ENCODE measurements around the gene EMD. TPM values are rescaled to one million over a fixed set of nuclear protein-coding genes. Genes with fewer than 3 reads are reported as not detected.

Gene EMD
- total and polyA plus RNA-seq, 2 of the 13 experiments (the other 11 are each of a cell fraction or from before 2014, with no cell fraction given): 14.5 to 14.9 TPM

GRCh38 chrX:154369449-154370299, 9.4 kb upstream of the EMD start (continued):
- TF ChIP-seq, protein P1, sequence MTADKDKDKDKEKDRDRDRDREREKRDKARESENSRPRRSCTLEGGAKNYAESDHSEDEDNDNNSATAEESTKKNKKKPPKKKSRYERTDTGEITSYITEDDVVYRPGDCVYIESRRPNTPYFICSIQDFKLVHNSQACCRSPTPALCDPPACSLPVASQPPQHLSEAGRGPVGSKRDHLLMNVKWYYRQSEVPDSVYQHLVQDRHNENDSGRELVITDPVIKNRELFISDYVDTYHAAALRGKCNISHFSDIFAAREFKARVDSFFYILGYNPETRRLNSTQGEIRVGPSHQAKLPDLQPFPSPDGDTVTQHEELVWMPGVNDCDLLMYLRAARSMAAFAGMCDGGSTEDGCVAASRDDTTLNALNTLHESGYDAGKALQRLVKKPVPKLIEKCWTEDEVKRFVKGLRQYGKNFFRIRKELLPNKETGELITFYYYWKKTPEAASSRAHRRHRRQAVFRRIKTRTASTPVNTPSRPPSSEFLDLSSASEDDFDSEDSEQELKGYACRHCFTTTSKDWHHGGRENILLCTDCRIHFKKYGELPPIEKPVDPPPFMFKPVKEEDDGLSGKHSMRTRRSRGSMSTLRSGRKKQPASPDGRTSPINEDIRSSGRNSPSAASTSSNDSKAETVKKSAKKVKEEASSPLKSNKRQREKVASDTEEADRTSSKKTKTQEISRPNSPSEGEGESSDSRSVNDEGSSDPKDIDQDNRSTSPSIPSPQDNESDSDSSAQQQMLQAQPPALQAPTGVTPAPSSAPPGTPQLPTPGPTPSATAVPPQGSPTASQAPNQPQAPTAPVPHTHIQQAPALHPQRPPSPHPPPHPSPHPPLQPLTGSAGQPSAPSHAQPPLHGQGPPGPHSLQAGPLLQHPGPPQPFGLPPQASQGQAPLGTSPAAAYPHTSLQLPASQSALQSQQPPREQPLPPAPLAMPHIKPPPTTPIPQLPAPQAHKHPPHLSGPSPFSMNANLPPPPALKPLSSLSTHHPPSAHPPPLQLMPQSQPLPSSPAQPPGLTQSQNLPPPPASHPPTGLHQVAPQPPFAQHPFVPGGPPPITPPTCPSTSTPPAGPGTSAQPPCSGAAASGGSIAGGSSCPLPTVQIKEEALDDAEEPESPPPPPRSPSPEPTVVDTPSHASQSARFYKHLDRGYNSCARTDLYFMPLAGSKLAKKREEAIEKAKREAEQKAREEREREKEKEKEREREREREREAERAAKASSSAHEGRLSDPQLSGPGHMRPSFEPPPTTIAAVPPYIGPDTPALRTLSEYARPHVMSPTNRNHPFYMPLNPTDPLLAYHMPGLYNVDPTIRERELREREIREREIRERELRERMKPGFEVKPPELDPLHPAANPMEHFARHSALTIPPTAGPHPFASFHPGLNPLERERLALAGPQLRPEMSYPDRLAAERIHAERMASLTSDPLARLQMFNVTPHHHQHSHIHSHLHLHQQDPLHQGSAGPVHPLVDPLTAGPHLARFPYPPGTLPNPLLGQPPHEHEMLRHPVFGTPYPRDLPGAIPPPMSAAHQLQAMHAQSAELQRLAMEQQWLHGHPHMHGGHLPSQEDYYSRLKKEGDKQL (CRISPR knock-in tag; IDR thresholded peaks at IDR 0.05; ENCODE audit: low read depth): no peak
- TF ChIP-seq MXI1 (IDR thresholded peaks at IDR 0.05; ENCODE audit: borderline replicate concordance, low read depth, low read length) (peak; percentile 36; the same call in 1 of the 3 replicates), GATAD2A (CRISPR knock-in tag; IDR thresholded peaks at IDR 0.05) (0 out of 2 replicates have a peak, but pooled peaks have one; percentile 17), ZNF784 (CRISPR knock-in tag; IDR thresholded peaks at IDR 0.05; ENCODE audit: borderline replicate concordance) (no peak), ZNF383 (CRISPR knock-in tag; IDR thresholded peaks at IDR 0.05; ENCODE audit: borderline replicate concordance) (no peak), FOXP4 (CRISPR knock-in tag; IDR thresholded peaks at IDR 0.05) (0 out of 2 replicates have a peak, but pooled peaks have one; percentile 9), SP4 (CRISPR knock-in tag; IDR thresholded peaks at IDR 0.05) (0 out of 2 replicates have a peak, but pooled peaks have one; percentile 27), FOXO1 (CRISPR knock-in tag; IDR thresholded peaks at IDR 0.05) (no peak), THAP11 (CRISPR knock-in tag; IDR thresholded peaks at IDR 0.05) (no peak), EP300 (IDR thresholded peaks at IDR 0.05; ENCODE audit: low read depth in 2 of 2, low read length in 2 of 2) (0 out of 4 replicates have a peak, but pooled peaks of 1 of the 2 experiments have one; percentile 20), EP300 (CRISPR knock-in tag; IDR thresholded peaks at IDR 0.05; ENCODE audit: borderline replicate concordance) (no peak), SRSF9 (IDR thresholded peaks at IDR 0.05; ENCODE audit: borderline replicate concordance, insufficient read depth, low read depth, low read length, poor library complexity, severe bottlenecking) (no peak), POLR2G (IDR thresholded peaks at IDR 0.05; ENCODE audit: low read depth, low read length) (peak; percentile 7; the same call in 1 of the 2 replicates), ELF1 (CRISPR knock-in tag; IDR thresholded peaks at IDR 0.05) (no peak), PAWR (CRISPR knock-in tag; IDR thresholded peaks at IDR 0.05; ENCODE audit: borderline replicate concordance) (no peak)
- TF ChIP-seq, protein P2, sequence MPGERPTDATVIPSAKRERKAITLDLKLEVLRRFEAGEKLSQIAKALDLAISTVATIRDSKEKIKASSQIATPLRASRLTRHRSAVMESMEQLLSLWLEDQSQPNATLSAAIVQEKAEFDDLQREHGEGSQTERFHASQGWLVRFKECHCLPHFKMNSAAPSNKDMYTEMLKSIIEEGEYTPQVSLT (CRISPR knock-in tag; IDR thresholded peaks at IDR 0.05; ENCODE audit: borderline replicate concordance, low read depth): no peak
